Measurements from ENCODE around the gene STK32C.

STK32C gene

GRCh38 chr10:132178046-132178445 is 129.7 kb downstream of the STK32C start:
- no peak for DNase-seq

GRCh38 chr10:132176623-132177500 is 130.9 kb downstream of the STK32C start:
- DNase-seq, result no peak

DNA sequence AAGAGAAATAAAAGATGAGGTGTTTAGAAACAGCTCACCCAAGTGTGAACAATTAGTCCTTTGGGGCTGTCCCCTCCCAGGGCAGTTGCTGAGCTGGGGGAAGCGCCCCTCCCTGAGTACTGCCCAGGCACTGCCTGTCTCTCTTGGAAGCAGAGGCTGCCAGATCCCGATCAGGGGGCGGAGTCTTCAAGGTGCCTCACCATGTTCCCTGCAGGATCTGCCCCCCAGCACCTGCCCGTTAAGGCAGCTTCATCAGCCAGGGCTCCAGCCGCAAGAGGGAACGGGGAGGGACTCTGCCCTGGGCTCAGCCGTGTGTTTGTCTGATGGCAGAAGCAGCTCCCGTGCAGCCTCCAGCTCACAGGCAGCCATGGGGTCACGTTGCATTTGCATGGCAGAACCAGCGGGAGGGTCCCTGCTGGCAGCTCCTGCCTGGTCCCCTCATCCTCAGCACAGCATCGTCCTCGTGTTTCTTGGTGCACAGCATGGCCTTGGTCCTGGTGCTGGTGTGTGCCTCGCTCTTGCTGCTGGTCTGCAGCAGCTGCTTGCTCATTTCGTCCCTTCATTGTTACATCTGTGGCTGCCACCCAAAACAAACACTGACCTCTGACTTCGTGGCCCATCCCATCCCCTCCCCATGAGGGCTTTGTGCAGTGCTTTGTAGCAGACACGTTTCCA is 131.7 kb downstream of the STK32C start:
- DNase-seq, result no peak

GRCh38 chr10:132175408-132175807 is 132.3 kb downstream of the STK32C start:
- DNase-seq, result no peak

GRCh38 chr10:132174237-132174636 is 133.5 kb downstream of the STK32C start:
- no peak for DNase-seq

- DNase-seq, result no peak
These were observed 134.6 kb downstream of the STK32C start for GRCh38 chr10:132173185-132173584.

DNA sequence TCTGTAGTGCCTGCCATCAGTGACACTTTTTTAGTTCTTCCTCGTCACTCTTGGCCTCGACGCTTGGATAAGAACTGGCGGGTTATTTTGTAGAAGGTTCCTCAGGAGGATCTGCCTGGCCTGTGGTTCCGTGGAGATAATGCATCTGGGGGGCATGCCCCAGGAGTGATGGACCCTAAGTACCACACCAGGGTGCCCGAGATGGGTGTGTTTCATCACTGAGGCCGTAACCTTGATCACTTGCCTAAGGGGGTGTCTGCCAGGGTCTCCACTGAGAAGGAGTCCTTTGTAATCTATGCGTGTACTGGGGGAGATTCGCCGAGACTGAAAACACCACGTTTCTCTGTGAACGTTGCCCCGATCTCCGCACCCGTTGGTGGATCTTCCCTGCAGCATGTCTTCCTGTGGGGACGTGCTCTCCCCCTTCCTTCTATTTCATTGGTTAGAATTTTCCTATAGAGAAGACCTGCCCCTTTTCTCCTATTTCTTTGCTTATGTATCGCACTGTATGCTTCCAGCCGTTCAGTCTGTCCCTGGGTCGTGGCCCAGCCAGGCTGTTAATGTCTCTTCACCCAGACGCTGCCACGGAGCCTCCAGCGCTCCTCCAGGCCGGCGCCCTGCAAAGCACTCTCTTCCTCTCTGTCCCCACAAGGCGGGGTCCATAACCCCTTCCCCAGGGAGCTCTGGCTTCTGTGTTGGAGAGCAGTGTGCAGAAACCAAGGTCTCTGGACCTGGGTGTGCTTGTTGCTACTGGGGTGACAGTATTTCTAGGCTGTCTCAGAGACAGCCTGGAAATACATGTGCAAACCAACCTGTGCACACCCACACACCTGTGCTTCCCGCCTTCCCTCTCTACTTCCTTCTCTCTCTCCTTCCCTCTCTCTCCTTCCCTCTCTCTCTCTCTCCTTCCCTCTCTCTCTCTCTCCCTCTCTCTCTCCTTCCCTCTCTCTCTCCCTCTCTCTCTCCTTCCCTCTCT is 135.4 kb downstream of the STK32C start:
- no peak for DNase-seq

GRCh38 chr10:132170561-132171361 is 137.0 kb downstream of the STK32C start:
- DNase-seq, result no peak

- DNase-seq, result no peak
These were observed 137.8 kb downstream of the STK32C start for GRCh38 chr10:132169766-132170560.

GRCh38 chr10:132169031-132169765 is 138.6 kb downstream of the STK32C start:
- DNase-seq, result no peak

GRCh38 chr10:132168571-132169030 is 139.1 kb downstream of the STK32C start:
- DNase-seq, result no peak

GRCh38 chr10:132167976-132168375 is 139.8 kb downstream of the STK32C start:
- DNase-seq, result no peak

DNA sequence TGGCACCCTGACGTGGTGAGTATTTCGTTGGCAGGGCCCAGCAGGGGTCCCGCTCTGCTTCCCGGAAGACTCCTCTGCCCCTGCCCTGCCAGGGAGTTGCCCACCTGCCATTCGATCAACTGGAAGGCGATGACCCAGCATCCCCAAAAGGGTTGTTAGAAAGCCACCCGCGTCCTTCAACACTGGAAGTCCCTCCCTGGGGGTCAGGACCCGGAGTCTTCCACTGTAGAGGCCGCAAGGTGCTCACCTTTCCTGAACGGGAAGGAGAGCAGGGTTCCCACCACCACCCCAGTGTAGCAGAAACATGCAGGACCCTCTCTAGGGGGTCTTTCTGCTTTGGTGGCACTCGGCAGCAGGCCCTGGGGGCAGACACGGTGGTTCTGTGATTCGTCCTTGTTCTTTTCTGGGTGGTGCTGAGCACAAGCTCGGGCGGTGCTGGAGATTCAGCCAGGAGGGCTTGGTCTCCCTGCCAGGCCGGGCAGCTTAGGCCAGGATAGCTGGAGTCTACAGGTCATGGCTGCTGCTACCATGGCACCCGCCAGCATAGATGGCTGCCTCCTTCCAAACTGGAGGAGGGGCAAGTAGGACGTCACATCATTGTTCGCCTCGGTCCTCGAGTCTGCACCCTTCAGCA is 140.6 kb downstream of the STK32C start:
- no peak for DNase-seq

DNA sequence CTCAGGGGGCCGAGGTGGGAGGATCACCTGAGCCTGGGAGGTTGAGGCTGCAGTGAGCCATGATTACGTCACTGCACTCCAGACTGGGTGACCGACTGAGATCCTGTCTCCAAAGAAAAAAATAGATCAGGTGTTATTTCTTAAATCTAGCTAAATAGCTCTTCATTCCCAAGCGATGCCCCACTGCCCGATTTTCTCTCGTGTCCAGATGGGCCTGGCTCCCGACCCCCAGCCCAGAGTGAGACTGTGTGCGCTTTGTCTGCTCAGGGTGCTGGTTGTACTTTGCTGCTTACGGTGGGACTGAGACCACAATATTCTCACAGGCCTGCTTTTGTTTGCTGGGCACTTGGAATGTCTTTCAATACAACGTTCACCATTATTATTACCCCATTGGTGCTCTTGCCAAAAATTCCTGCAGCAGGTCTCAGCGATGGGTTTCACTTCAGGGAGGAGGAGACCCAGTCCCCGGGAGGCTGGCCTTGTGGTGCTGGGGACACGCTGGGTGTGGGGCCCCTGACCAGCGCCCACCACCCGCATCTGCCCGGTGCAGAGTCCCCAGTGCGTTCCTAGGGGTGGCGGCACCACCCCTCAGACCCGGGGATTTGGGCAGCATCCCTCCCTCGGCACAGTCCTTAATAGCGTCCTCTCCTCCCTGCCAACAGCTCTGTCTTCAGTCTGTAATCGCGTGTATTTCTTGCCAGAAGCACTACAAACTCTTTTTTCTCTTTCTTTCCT is 141.4 kb downstream of the STK32C start:
- DNase-seq, result no peak

DNA sequence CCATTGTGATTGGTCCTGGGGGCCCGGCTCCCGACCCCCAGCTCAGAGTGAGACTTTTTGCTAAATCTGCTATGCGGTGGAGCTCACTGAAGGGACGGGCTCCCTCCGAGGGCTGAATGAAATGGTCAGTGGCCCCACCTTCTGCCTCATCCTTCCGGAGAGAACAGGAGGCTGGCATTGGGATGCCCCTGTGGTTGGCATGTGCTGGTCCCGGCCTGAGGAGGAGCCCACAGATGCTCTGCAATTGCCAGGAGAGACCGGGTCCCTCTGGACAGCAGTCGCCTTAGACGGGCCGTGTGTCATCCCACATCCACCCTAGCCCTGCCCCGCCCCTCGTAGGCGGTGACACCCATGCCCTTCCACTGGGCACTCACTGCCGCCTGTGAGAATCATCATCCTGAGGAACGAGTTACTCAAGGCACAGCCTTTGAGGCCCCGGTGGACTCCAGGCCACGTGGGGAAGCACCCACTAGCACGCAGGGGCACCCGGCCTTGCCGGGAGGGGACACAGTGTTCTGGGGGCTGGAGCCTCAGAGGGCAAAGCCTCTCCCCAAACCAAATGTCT is 142.3 kb downstream of the STK32C start:
- no peak for DNase-seq

GRCh38 chr10:132164761-132165278 is 142.9 kb downstream of the STK32C start:
- no peak for DNase-seq

DNA sequence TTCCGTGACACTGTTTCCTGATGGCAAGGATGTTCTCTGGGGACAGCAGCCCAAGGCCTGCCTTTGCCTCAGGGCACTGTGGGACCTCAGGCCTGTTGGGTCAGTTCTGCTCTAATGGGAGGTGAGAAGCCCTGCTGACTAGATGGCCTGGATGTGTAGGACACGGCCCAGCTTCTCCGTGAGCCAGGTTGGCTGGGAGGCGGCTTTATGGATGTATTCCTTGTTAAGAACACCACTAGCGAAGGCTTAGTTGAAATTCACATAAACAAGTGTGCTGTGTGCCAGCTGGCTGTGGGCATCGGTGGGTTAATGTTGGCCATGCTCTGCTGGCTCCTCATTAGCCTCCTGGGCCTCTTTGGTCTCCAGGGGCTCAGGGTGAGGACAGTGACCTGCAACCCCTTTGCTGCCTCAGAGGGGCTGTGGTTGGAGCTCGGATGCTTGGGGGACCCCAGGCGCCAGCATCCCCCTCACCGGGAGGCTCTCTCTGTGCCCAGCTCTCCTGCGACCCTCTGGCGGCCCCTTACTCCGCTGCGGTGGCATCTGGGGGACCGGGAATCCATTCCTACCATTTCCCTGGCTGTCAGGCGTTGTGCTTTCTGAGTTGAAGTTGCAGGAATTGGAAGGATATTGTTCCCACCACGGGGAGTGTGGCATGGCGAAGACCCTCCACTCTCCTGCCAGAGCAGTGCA is 143.8 kb downstream of the STK32C start:
- no peak for DNase-seq

GRCh38 chr10:132163278-132163765 is 144.4 kb downstream of the STK32C start:
- no peak for DNase-seq
